Measurements from ENCODE around the gene TOMM40L.

TOMM40L gene

GRCh38 chr1:161261261-161262235, 35.7 kb downstream of the TOMM40L start:
- no peak overlapping the region for H3K4me3 ChIP-seq (ENCODE audit: low read length)
- TF ChIP-seq ZNF274 (IDR thresholded peaks at IDR 0.05; ENCODE audit: low read depth, low read length) = no peak

GRCh38 chr1:161265305-161265704, 39.4 kb downstream of the TOMM40L start:
- TF ChIP-seq ZNF274 (IDR thresholded peaks at IDR 0.05; ENCODE audit: low read depth, low read length) = no peak

GRCh38 chr1:161266202-161266601, 40.3 kb downstream of the TOMM40L start:
- no peak for TF ChIP-seq ZNF274 (IDR thresholded peaks at IDR 0.05; ENCODE audit: low read depth, low read length)
- H3K4me3 ChIP-seq (ENCODE audit: low read length) = no peak overlapping the region

More at GRCh38 chr1:161265305-161265704, 39.4 kb downstream of the TOMM40L start:
- no peak overlapping the region for H3K4me3 ChIP-seq (ENCODE audit: low read length)

GRCh38 chr1:161266836-161267235, 41.0 kb downstream of the TOMM40L start:
- TF ChIP-seq ZNF274 (IDR thresholded peaks at IDR 0.05; ENCODE audit: low read depth, low read length) = no peak
- H3K4me3 ChIP-seq (ENCODE audit: low read length) = no peak overlapping the region

- no peak overlapping the region for H3K4me3 ChIP-seq (ENCODE audit: low read length)
- TF ChIP-seq ZNF274 (IDR thresholded peaks at IDR 0.05; ENCODE audit: low read depth, low read length) = no peak
These were observed 41.5 kb downstream of the TOMM40L start for GRCh38 chr1:161267321-161267720.

- TF ChIP-seq ZNF274 (IDR thresholded peaks at IDR 0.05; ENCODE audit: low read depth, low read length) = no peak
- no peak overlapping the region for H3K4me3 ChIP-seq (ENCODE audit: low read length)
These were observed 47.5 kb downstream of the TOMM40L start for GRCh38 chr1:161273402-161273801.

- TF ChIP-seq ZNF274 (IDR thresholded peaks at IDR 0.05; ENCODE audit: low read depth, low read length) = no peak
- H3K4me3 ChIP-seq (ENCODE audit: low read length) = no peak overlapping the region
These were observed 49.0 kb downstream of the TOMM40L start for GRCh38 chr1:161274874-161275273.

Data from GM08714 (cell line).